NOMO-1 treated with dmso at 0.1 percent for 144 hours (cell line): ENCODE measurements around the gene CBY1.

Experiments used
- DNase-seq: peaks from one replicate; lab custom pipeline; 2025; ENCODE audit not compliant: unreplicated experiment; lab: John Stamatoyannopoulos, UW

Gene CBY1

GRCh38 chr22:38700789-38701628, 44.6 kb downstream of the CBY1 start, which contains the start of gene JOSD1:
TSS of gene JOSD1 (minus strand) at chr22:38700943. CDS start at chr22:38699987, 956 bp downstream.
- DNase-seq, result peak; percentile 82

- no peak for DNase-seq
Observed at GRCh38 chr22:38704654-38705234, 48.3 kb downstream of the CBY1 start.

- DNase-seq, result peak; percentile 99
Observed at GRCh38 chr22:38705235-38706100, 49.0 kb downstream of the CBY1 start, which contains the start of gene GTPBP1. TSS of gene GTPBP1 (plus strand) at chr22:38705944. CDS start at chr22:38705956, 12 bp downstream.

GRCh38 chr22:38706101-38706900, 49.9 kb downstream of the CBY1 start:
- no peak for DNase-seq

- no peak for DNase-seq
Observed at GRCh38 chr22:38706901-38707195, 50.4 kb downstream of the CBY1 start.

- no peak for DNase-seq
Observed at GRCh38 chr22:38707346-38707745, 50.9 kb downstream of the CBY1 start.

- no peak for DNase-seq
Observed at GRCh38 chr22:38707984-38708383, 51.5 kb downstream of the CBY1 start.

- DNase-seq, result no peak
Observed at GRCh38 chr22:38709306-38709705, 52.9 kb downstream of the CBY1 start.

- no peak for DNase-seq
Observed at GRCh38 chr22:38710351-38710750, 53.9 kb downstream of the CBY1 start.

GRCh38 chr22:38710866-38711265, 54.4 kb downstream of the CBY1 start:
- DNase-seq, result no peak

GRCh38 chr22:38712486-38713207, 56.2 kb downstream of the CBY1 start:
- no peak for DNase-seq

GRCh38 chr22:38713921-38714320, 57.5 kb downstream of the CBY1 start:
- no peak for DNase-seq

- DNase-seq, result no peak
Observed at GRCh38 chr22:38715176-38715764, 58.8 kb downstream of the CBY1 start.

- no peak for DNase-seq
Observed at GRCh38 chr22:38715852-38716251, 59.4 kb downstream of the CBY1 start.

- no peak for DNase-seq
Observed at GRCh38 chr22:38716271-38716670, 59.8 kb downstream of the CBY1 start.

- no peak for DNase-seq
Observed at GRCh38 chr22:38716826-38717225, 60.4 kb downstream of the CBY1 start.

- DNase-seq, result no peak
Observed at GRCh38 chr22:38717244-38717643, 60.8 kb downstream of the CBY1 start.

GRCh38 chr22:38718414-38718813, 62.0 kb downstream of the CBY1 start:
- DNase-seq, result no peak

- no peak for DNase-seq
Observed at GRCh38 chr22:38719196-38719595, 62.8 kb downstream of the CBY1 start.

- DNase-seq, result no peak
Observed at GRCh38 chr22:38720350-38720749, 63.9 kb downstream of the CBY1 start.
